Mesendoderm (in vitro differentiated cells): ENCODE data around the gene TCP11L2.
"Not testable (repeated sequence)": the region's sequence is repeated elsewhere in the genome, so short reads cannot be mapped to it uniquely, and the experiment has no call there.

ENCODE experiments used
- DNase-seq: peaks from one replicate; pipeline ENCODE4 v3.0.0; 2013
- H2AK5ac ChIP-seq: 2 replicates; pipeline ENCODE4 v1.6.1; 2013; ENCODE audit warnings: low read length, inconsistent platforms
- H2BK120ac ChIP-seq: 2 replicates; pipeline ENCODE4 v1.6.1; 2013; ENCODE audit warnings: low read depth, mild to moderate bottlenecking, low read length, moderate library complexity, mixed read lengths
- H2BK15ac ChIP-seq: replicated peaks from 2 replicates; pipeline ENCODE4 v1.6.1; 2013; ENCODE audit warnings: low read depth, mild to moderate bottlenecking, moderate library complexity
- H2BK5ac ChIP-seq: 2 replicates; pipeline ENCODE4 v1.6.1; 2013; ENCODE audit warnings: low read length, inconsistent platforms
- H3K18ac ChIP-seq: 2 replicates; pipeline ENCODE4 v1.6.1; 2013; ENCODE audit warnings: mild to moderate bottlenecking, low read length, mixed read lengths
- H3K23ac ChIP-seq: one replicate; pipeline ENCODE4 v1.6.1; 2013; ENCODE audit warnings: low read length
- H3K27ac ChIP-seq: 2 replicates; pipeline ENCODE4 v1.5.1; 2013; ENCODE audit warnings: low read depth, mild to moderate bottlenecking, inconsistent platforms, low read length, moderate library complexity
- H3K27me3 ChIP-seq: 2 replicates; pipeline ENCODE4 v1.6.1; 2013; ENCODE audit warnings: low read length, control low read depth, mild to moderate bottlenecking, inconsistent platforms; ENCODE audit not compliant: insufficient read depth, poor library complexity
- H3K36me3 ChIP-seq: 2 replicates; pipeline ENCODE4 v1.6.1; 2013; ENCODE audit warnings: low read length, inconsistent platforms; ENCODE audit not compliant: control insufficient read depth, insufficient read depth
- H3K4ac ChIP-seq: one replicate; pipeline ENCODE4 v1.6.1; 2013; ENCODE audit warnings: low read depth, mild to moderate bottlenecking, low read length, moderate library complexity
- H3K4me1 ChIP-seq: 2 replicates; pipeline ENCODE4 v1.6.1; 2013; ENCODE audit warnings: low read depth, low read length, inconsistent platforms; ENCODE audit not compliant: control insufficient read depth
- H3K4me2 ChIP-seq: 2 replicates; pipeline ENCODE4 v1.6.1; 2013; ENCODE audit warnings: low read length
- H3K4me3 ChIP-seq: 2 replicates; pipeline ENCODE4 v1.5.1; 2013; ENCODE audit warnings: mild to moderate bottlenecking, low read length
- H3K56ac ChIP-seq: one replicate; pipeline ENCODE4 v1.6.1; 2013; ENCODE audit warnings: low read length
- H3K79me1 ChIP-seq: 2 replicates; pipeline ENCODE4 v1.6.1; 2013; ENCODE audit warnings: low read length, inconsistent platforms
- H3K79me2 ChIP-seq: 2 replicates; pipeline ENCODE4 v1.6.1; 2013; ENCODE audit warnings: mild to moderate bottlenecking, low read length; ENCODE audit not compliant: control insufficient read depth, insufficient read depth
- H3K9ac ChIP-seq: 2 replicates; pipeline ENCODE4 v1.6.1; 2013; ENCODE audit warnings: low read length, inconsistent platforms
- H4K5ac ChIP-seq: one replicate; pipeline ENCODE4 v1.6.1; 2013; ENCODE audit warnings: low read length
- H4K8ac ChIP-seq: one replicate; pipeline ENCODE4 v1.6.1; 2013; ENCODE audit warnings: low read depth, mild to moderate bottlenecking, control low read depth, low read length, moderate library complexity
- WGBS: extraction: QIAGEN DNeasy Blood & Tissue Kit; methylation state at CpG from one replicate; pipeline ENCODE4 v1.1.7; 2013; ENCODE audit warnings: low lambda C conversion rate, missing lambda C conversion rate; ENCODE audit not compliant: insufficient coverage; ENCODE audit errors: extremely low coverage; 5-methylcytosine and 5-hydroxymethylcytosine counted together

The TCP11L2 gene

DNA sequence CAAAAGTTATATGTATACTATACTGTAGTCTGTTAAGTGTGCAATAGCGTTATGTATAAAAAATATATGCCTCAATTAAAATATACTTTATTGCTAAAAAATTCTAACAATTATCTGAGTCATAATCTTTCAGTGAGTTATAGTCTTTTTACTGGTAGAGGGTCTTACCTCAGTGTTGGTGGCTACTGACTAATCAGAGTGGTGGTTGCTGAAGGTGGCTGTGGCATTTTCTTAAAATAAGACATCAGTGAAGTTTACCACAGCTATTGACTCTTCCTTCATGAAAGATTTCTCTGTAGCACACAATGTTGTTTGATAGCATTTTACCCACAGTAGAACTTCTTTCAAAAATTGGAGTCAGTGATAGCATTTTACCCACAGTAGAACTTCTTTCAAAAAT is 78.4 kb downstream of the TCP11L2 start:
- no peak for DNase-seq
- H4K5ac ChIP-seq: no peak overlapping the region
- no peak overlapping the region for H2AK5ac ChIP-seq
- H3K4ac ChIP-seq: no peak overlapping the region
- no peak overlapping the region for H2BK15ac ChIP-seq
- H3K9ac ChIP-seq: no peak overlapping the region
- no CpG with 5 or more reads among the region's 1 CpG for WGBS
- no peak overlapping the region for H3K4me3 ChIP-seq
- no peak overlapping the region for H3K27ac ChIP-seq
- no peaks in the 10 kb centered on the region for H3K27me3 ChIP-seq
- H3K18ac ChIP-seq: no peak overlapping the region
- H3K23ac ChIP-seq: no peak overlapping the region
- no peaks in the 10 kb centered on the region for H3K36me3 ChIP-seq
- H2BK120ac ChIP-seq: no peak overlapping the region
- no peak overlapping the region for H3K4me2 ChIP-seq
- H3K4me1 ChIP-seq: no peaks in the 10 kb centered on the region
- H3K79me1 ChIP-seq: no peaks in the 10 kb centered on the region
- no peak overlapping the region for H4K8ac ChIP-seq
- H3K79me2 ChIP-seq: no peaks in the 10 kb centered on the region
- H3K56ac ChIP-seq: no peak overlapping the region
- no peak overlapping the region for H2BK5ac ChIP-seq

DNA sequence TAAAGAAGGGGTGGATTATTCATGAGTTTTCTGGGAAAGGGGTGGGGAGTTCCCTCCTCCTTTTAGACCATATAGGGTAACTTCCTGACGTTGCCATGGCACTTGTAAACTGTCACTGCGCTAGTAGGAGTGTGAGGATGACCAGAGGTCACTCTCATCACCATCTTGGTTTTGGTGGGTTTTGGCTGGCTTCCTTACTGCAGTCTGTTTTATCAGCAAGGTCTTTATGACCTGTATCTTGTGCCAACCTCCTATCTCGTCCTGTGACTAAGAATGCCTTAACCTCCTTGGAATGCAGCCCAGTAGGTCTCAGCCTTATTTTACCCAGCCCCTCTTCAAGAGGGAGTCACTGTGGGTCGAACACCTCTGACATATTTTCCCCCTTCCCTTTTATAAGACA is 79.3 kb downstream of the TCP11L2 start:
- H2AK5ac ChIP-seq, H2BK15ac ChIP-seq, H3K27ac ChIP-seq, H2BK5ac ChIP-seq, H3K79me1 ChIP-seq, H3K4me2 ChIP-seq, H3K56ac ChIP-seq, H3K27me3 ChIP-seq, DNase-seq, H3K4me1 ChIP-seq, H3K23ac ChIP-seq, H4K5ac ChIP-seq, H3K4me3 ChIP-seq, H4K8ac ChIP-seq, H3K9ac ChIP-seq, H3K18ac ChIP-seq, H3K4ac ChIP-seq, H2BK120ac ChIP-seq, H3K36me3 ChIP-seq, H3K79me2 ChIP-seq: not testable (repeated sequence)
- WGBS: no CpG with 5 or more reads among the region's 4 CpGs

DNA sequence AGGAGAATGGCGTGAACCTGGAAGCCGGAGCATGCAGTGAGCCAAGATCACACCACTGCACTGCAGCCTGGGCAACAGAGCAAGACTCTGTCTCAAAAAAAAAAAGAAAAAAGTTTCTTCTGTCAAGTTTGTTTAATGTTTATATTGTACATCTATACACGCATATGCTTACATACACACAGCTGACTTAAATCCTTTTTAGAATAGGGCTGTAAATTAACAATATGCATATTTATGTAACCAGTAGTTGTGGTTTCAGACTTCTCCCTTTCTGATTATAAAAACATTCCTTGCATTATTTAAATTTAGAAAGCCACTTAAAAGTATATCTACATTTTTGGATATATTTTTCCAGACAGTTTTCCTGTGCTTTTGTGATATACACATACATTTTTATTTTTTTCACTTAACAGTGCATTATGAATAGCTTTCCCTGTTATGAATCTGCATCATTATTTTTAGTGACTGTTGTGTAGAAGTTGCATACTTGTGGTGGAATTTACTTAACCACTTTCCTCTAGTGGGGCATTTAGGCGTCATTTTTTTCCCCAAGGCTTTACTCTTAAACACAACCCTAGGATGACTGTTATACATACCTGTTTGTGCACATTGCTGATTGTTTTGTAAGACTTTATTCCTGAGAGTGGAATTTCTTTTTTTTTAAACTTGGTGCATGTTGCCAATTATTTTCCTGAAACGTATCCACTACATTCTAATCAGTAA is 84.4 kb downstream of the TCP11L2 start:
- no peaks in the 10 kb centered on the region for H3K27me3 ChIP-seq
- H3K79me1 ChIP-seq: no peaks in the 10 kb centered on the region
- no peak overlapping the region for H3K4ac ChIP-seq
- no peaks in the 10 kb centered on the region for H3K79me2 ChIP-seq
- no peak overlapping the region for H3K27ac ChIP-seq
- no peak overlapping the region for H2BK15ac ChIP-seq
- H3K4me3 ChIP-seq: no peak overlapping the region
- no CpG with 5 or more reads among the region's 5 CpGs for WGBS
- no peak overlapping the region for H3K9ac ChIP-seq
- no peak overlapping the region for H4K8ac ChIP-seq
- no peak overlapping the region for H3K56ac ChIP-seq
- no peak for DNase-seq
- no peaks in the 10 kb centered on the region for H3K4me1 ChIP-seq
- H2BK120ac ChIP-seq: no peak overlapping the region
- no peak overlapping the region for H3K23ac ChIP-seq
- no peak overlapping the region for H2AK5ac ChIP-seq
- no peaks in the 10 kb centered on the region for H3K36me3 ChIP-seq
- no peak overlapping the region for H4K5ac ChIP-seq
- H3K18ac ChIP-seq: no peak overlapping the region
- no peak overlapping the region for H3K4me2 ChIP-seq
- H2BK5ac ChIP-seq: no peak overlapping the region

DNA sequence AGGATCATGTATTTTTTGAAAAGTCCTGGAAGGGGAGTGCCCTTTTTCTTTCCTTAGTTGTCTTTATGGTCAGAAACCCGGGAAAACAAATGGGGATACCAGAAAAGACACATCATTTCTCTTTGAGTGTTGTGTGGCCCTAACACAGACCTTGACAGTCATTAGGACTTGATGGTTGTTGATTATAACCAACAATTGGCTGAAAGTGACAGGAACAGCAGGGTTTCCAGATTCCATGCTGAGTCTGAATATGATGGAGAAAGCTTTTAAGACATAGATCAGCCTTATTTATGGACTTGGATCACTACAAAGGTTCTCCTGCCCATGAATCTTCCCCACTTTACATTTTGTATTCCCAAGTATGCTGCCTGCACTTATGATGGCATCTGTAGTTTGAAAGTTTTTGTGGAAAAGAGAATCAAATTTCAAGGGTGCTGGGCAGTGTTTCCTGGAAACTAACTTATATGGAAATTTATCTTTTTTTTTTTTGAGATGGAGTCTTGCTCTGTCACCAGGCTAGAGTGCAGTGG is 85.4 kb downstream of the TCP11L2 start:
- Histone ChIP-seq H3K4me2 (no peak overlapping the region), H3K79me1 (no peaks in the 10 kb centered on the region), H3K4me1 (no peaks in the 10 kb centered on the region), H3K27me3 (no peaks in the 10 kb centered on the region), H4K5ac (no peak overlapping the region), H2BK5ac (no peak overlapping the region), H3K56ac (no peak overlapping the region), H2BK120ac (no peak overlapping the region), H3K79me2 (no peaks in the 10 kb centered on the region), H3K4me3 (no peak overlapping the region), H4K8ac (no peak overlapping the region), H2BK15ac (no peak overlapping the region), H3K36me3 (no peaks in the 10 kb centered on the region), H3K18ac (no peak overlapping the region), H3K23ac (no peak overlapping the region), H3K4ac (no peak overlapping the region), H3K27ac (no peak overlapping the region), H3K9ac (no peak overlapping the region), H2AK5ac (no peak overlapping the region)
- WGBS: no CpG with 5 or more reads among the region's 1 CpG
- peak; percentile 23 for DNase-seq

DNA sequence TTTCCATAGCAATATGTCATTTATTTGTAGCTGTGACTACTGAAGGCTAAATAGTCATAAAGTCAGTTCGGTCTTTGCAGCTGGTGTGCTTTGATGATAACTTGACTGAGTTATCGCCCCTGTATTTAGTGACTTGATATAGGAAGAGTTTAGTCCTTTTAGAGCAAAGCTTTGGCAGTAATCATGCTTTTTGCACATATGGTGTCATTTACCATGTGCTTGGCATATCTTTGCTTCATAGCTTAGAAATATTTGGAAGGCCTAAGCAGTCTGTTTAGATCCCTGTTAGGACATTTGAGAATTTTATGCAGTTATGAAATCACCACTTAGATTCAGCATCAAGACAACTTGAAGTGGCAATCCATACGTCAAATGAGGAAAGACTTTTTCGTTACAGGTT is 86.6 kb downstream of the TCP11L2 start:
- DNase-seq: no peak
- Histone ChIP-seq H3K23ac (no peak overlapping the region), H2BK120ac (no peak overlapping the region), H3K9ac (no peak overlapping the region), H3K4ac (no peak overlapping the region), H2AK5ac (no peak overlapping the region), H3K4me1 (no peaks in the 10 kb centered on the region), H3K56ac (no peak overlapping the region), H2BK15ac (no peak overlapping the region), H3K79me2 (no peaks in the 10 kb centered on the region), H3K36me3 (no peaks in the 10 kb centered on the region), H4K5ac (no peak overlapping the region), H3K4me2 (no peak overlapping the region), H3K4me3 (no peak overlapping the region), H3K27ac (no peak overlapping the region), H3K27me3 (no peaks in the 10 kb centered on the region), H3K79me1 (no peaks in the 10 kb centered on the region), H3K18ac (no peak overlapping the region), H2BK5ac (no peak overlapping the region), H4K8ac (no peak overlapping the region)
- no CpG with 5 or more reads among the region's 4 CpGs for WGBS

DNA sequence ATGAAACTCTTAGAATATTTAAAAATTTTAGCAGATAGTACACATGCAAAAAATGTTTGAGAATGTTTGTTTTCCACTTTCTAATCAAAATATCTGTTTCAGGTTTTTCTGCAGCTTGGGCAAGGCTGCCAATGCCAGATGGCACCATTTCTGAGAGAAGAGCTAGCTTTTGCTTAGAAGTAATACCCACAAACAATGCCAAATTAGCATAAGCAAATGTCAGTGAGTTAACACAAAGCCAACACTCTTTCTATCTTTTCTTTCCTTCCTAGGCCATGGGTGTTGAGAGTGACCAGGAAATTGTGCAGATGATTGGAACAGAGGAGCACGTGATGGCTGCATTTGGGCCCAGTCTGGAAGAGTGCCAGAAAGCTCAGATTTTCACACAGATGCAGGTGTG is 90.2 kb downstream of the TCP11L2 start:
- Histone ChIP-seq H3K56ac (no peak overlapping the region), H3K4me1 (no peaks in the 10 kb centered on the region), H3K4me2 (no peak overlapping the region), H2BK120ac (no peak overlapping the region), H3K4ac (no peak overlapping the region), H3K23ac (no peak overlapping the region), H4K8ac (no peak overlapping the region), H3K18ac (no peak overlapping the region), H3K9ac (no peak overlapping the region), H2AK5ac (no peak overlapping the region), H3K79me1 (no peaks in the 10 kb centered on the region), H2BK5ac (no peak overlapping the region), H3K4me3 (no peak overlapping the region), H2BK15ac (no peak overlapping the region), H3K27ac (no peak overlapping the region), H3K27me3 (no peaks in the 10 kb centered on the region), H3K36me3 (no peaks in the 10 kb centered on the region), H3K79me2 (no peaks in the 10 kb centered on the region), H4K5ac (no peak overlapping the region)
- no peak for DNase-seq
- WGBS: no CpG with 5 or more reads among the region's 1 CpG
